HCT116 (cell line): Measurements from ENCODE around the gene MGST3. TPM values are rescaled to one million over a fixed set of nuclear protein-coding genes. Genes with fewer than 3 reads are reported as not detected.

Experiments
- ATAC-seq: fragments of 200-7000 bp; cut with Tn5 transposase; 2 replicates; pipeline ENCODE4 v1.9.1; 2020; ENCODE audit warnings: mild to moderate bottlenecking, moderate library complexity
- BruUV-seq: library from RNA; stranded (reverse); fragments of 400-500 nt; replicated peaks from 2 replicates; lab custom pipeline; 2021; lab: Mats Ljungman, UMichigan
- CTCF ChIA-PET: fragments of 300-600 bp; sonication (Branson Sonifier 250); formaldehyde crosslinking; loops from one replicate; lab custom pipeline; 2021; ENCODE audit warnings: antibody characterized with exemption; lab: Charles Lee
- POLR2A ChIA-PET: fragments of 300-600, 350-600 bp; sonication (Branson Sonifier 250); formaldehyde crosslinking; loops from one replicate; lab custom pipeline; 2021; ENCODE audit warnings: antibody characterized with exemption; lab: Charles Lee
- RAD21 ChIA-PET, 2 experiments: fragments of 300-600 bp; sonication (Branson Sonifier 250); formaldehyde crosslinking; loops; one replicate each; lab custom pipeline; 2023; ENCODE audit warnings: low total read pairs in 2 of 2; ENCODE audit not compliant: uncharacterized antibody in 2 of 2, unreplicated experiment in 2 of 2, low non-redundant PET in 1 of 2; lab: Charles Lee
- DNase-seq: peaks from one replicate; pipeline ENCODE4 v3.0.0-alpha.2; 2010; ENCODE audit warnings: low read depth, low spot score
- H2AFZ ChIP-seq: fragments of 200-600 bp; shearing (Covaris generic), sonication (generic); 2 replicates; pipeline ENCODE4 v1.6.1; 2017; ENCODE audit warnings: low read depth, mixed run types, mixed read lengths, antibody characterized with exemption, low read length; ENCODE audit not compliant: poor library complexity, severe bottlenecking
- H3K27ac ChIP-seq: 2 replicates; pipeline ENCODE4 v1.5.1; 2012; ENCODE audit warnings: low read depth, low read length
- H3K27me3 ChIP-seq: fragments of 200-600 bp; sonication (generic); 2 replicates; pipeline ENCODE4 v1.6.1; 2016; ENCODE audit warnings: mixed run types, low read length, mixed read lengths; ENCODE audit not compliant: insufficient read depth
- H3K36me3 ChIP-seq, 2 experiments: fragments of 200-500 bp in 1 of 2; fragments of 200-600 bp in 1 of 2; sonication (Bioruptor generic) in 1 of 2; sonication (generic) in 1 of 2; 2 replicates each; pipeline versions ENCODE4 v1.5.1 to v1.6.1; 2014 to 2016; ENCODE audit warnings: low read length in 2 of 2, inconsistent platforms in 1 of 2, mixed read lengths in 1 of 2, mixed run types in 1 of 2; ENCODE audit not compliant: insufficient read depth in 2 of 2, control insufficient read depth in 1 of 2
- H3K4me1 ChIP-seq, 2 experiments: fragments of 200-600 bp in 1 of 2; sonication (generic) in 1 of 2; 2 replicates each; pipeline versions ENCODE4 v1.5.1 to v1.6.1; 2012 to 2017; ENCODE audit warnings: low read length in 2 of 2, inconsistent platforms in 1 of 2, mild to moderate bottlenecking in 1 of 2, mixed read lengths in 1 of 2, mixed run types in 1 of 2, moderate library complexity in 1 of 2; ENCODE audit not compliant: insufficient read depth in 2 of 2, control insufficient read depth in 1 of 2
- H3K4me2 ChIP-seq: fragments of 200-600 bp; sonication (generic); 2 replicates; pipeline ENCODE4 v1.6.1; 2017; ENCODE audit warnings: mixed run types, low read length, mixed read lengths
- H3K4me3 ChIP-seq, 2 experiments: fragments of 200-600 bp in 1 of 2; sonication (generic) in 1 of 2; replicated peaks in 1 of 2; 2 replicates each; pipeline ENCODE4 v1.5.1; 2011 to 2016; ENCODE audit warnings: low read length in 2 of 2, control low read depth in 1 of 2, low read depth in 1 of 2, mild to moderate bottlenecking in 1 of 2, mixed read lengths in 1 of 2, mixed run types in 1 of 2
- H3K79me2 ChIP-seq: fragments of 200-600 bp; sonication (generic); 2 replicates; pipeline ENCODE4 v1.6.1; 2017; ENCODE audit warnings: mild to moderate bottlenecking, mixed run types, low read length, moderate library complexity, mixed read lengths; ENCODE audit not compliant: insufficient read depth
- H3K9ac ChIP-seq: fragments of 200-600 bp; sonication (generic); 2 replicates; pipeline ENCODE4 v1.6.1; 2016; ENCODE audit warnings: low read length, mixed read lengths
- H3K9me2 ChIP-seq: fragments of 200-600 bp; sonication (generic), shearing (Covaris generic); 2 replicates; pipeline ENCODE4 v1.6.1; 2017; ENCODE audit warnings: mixed run types, mild to moderate bottlenecking, moderate library complexity; ENCODE audit not compliant: insufficient read depth
- H3K9me3 ChIP-seq, 2 experiments: fragments of 200-500 bp in 1 of 2; fragments of 200-600 bp in 1 of 2; sonication (Bioruptor generic) in 1 of 2; sonication (generic) in 1 of 2; 2 replicates each; pipeline ENCODE4 v1.6.1; 2014 to 2017; ENCODE audit warnings: low read length in 2 of 2, mixed read lengths in 2 of 2, inconsistent platforms in 1 of 2, low read depth in 1 of 2, mild to moderate bottlenecking in 1 of 2, mixed run types in 1 of 2, moderate library complexity in 1 of 2; ENCODE audit not compliant: control insufficient read depth in 1 of 2, insufficient read depth in 1 of 2
- H4K20me1 ChIP-seq: fragments of 200-600 bp; sonication (generic), shearing (Covaris generic); 2 replicates; pipeline ENCODE4 v1.6.1; 2017; ENCODE audit warnings: mixed run types, mild to moderate bottlenecking, moderate library complexity; ENCODE audit not compliant: insufficient read depth
- CBX3 ChIP-seq: IDR thresholded peaks from 2 replicates; pipeline ENCODE4 v1.6.1; 2012; ENCODE audit warnings: low read depth
- FOSL1 ChIP-seq: IDR thresholded peaks from 2 replicates; pipeline ENCODE4 v1.6.1; 2012; ENCODE audit warnings: low read depth
- POLR2A ChIP-seq: IDR thresholded peaks from 2 replicates; pipeline ENCODE4 v1.7.0; 2011; ENCODE audit warnings: borderline replicate concordance; ENCODE audit not compliant: insufficient read depth, insufficient read length; ENCODE audit errors: extremely low read depth
- POLR2AphosphoS5 ChIP-seq: IDR thresholded peaks from 2 replicates; pipeline ENCODE4 v1.6.1; 2011; ENCODE audit warnings: mild to moderate bottlenecking, low read depth, low read length, moderate library complexity
- RAD21 ChIP-seq: IDR thresholded peaks from 2 replicates; pipeline ENCODE4 v1.6.1; 2012; ENCODE audit warnings: low read depth, mild to moderate bottlenecking
- SIN3A ChIP-seq: IDR thresholded peaks from 2 replicates; pipeline ENCODE4 v1.6.1; 2012; ENCODE audit warnings: low read depth
- SP1 ChIP-seq: IDR thresholded peaks from 2 replicates; pipeline ENCODE4 v1.6.1; 2012; ENCODE audit warnings: low read depth
- SRF ChIP-seq: IDR thresholded peaks from 2 replicates; pipeline ENCODE4 v1.6.1; 2012; ENCODE audit warnings: low read depth
- ZFX ChIP-seq: fragments of 450-650 bp; IDR thresholded peaks from 2 replicates; pipeline ENCODE4 v1.6.1; 2017
- ZNF274 ChIP-seq: fragments of 200-500 bp; sonication (Bioruptor generic); IDR thresholded peaks from 2 replicates; pipeline ENCODE4 v1.6.1; 2014; ENCODE audit warnings: mild to moderate bottlenecking, low read depth, low read length, inconsistent platforms
- intact Hi-C: fragments of 100-400 bp; cut with micrococcal nuclease; formaldehyde crosslinking; loops from 2 replicates; pipeline ENCODE4 v1.10.0; 2022
- total RNA-seq: library from RNA; stranded (reverse); gene quantifications from one replicate; pipeline ENCODE4 v1.2.1, GENCODE V29; 2021; ENCODE audit not compliant: unreplicated experiment
- TF ChIP-seq, protein P1 (sequence below), 3 experiments: fragments of 200-600 bp in 1 of 3; sonication (generic) in 1 of 3; IDR thresholded peaks in 2 of 3; conservative IDR thresholded peaks in 1 of 3; 2 replicates each; pipeline ENCODE4 v1.5.1; 2012 to 2017; ENCODE audit warnings: low read depth in 2 of 3, low read length in 2 of 3, antibody characterized with exemption in 1 of 3, borderline replicate concordance in 1 of 3, control low read depth in 1 of 3, mild to moderate bottlenecking in 1 of 3, mixed read lengths in 1 of 3, mixed run types in 1 of 3, moderate library complexity in 1 of 3; ENCODE audit not compliant: insufficient read depth in 1 of 3
- TF ChIP-seq, protein P2 (sequence below): IDR thresholded peaks from 2 replicates; pipeline ENCODE4 v1.6.1; 2012
- TF ChIP-seq, protein P3 (sequence below): IDR thresholded peaks from 2 replicates; pipeline ENCODE4 v1.6.1; 2012

Gene MGST3
- total RNA-seq, 1 experiment from 2014 or later = 93.7 TPM

DNA sequence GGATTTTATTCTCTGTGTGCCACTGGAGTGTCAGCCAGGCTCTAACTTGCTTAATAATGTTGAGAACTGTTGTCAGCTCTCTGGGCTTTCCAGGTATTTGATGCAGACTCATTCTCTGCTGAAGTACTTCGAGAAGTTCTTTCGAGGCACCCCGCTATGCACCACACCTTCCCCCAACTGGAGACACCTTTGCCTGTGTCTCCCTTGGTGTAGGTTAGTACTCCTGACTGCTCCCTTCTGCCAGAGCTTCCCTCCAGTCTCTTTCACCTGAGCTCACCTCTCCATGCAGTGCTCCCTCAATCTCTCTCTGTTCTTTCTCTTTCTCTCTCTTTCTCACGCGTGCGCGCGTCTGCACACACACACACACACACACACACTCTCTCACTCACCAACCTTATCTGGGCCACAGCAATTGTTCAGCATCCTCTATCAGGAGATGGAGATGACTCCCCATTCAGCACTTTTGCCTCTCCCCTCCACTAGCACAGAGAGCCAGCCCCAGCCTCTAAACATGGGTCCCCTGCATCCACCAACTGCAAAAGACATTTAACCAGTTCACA is 14.0 kb upstream of the MGST3 start:
- H4K20me1 ChIP-seq = no peaks in the 10 kb centered on the region
- H2AFZ ChIP-seq = no peak overlapping the region
- POLR2A ChIA-PET = no interaction called here
- H3K4me2 ChIP-seq = no peak overlapping the region
- RAD21 ChIA-PET = no interaction called here
- BruUV-seq = no TSS peak
- no peak overlapping the region for H3K9ac ChIP-seq
- intact Hi-C loops = no loop called here
- DNase-seq (no peak), ATAC-seq (no peak)
- H3K79me2 ChIP-seq = no peaks in the 10 kb centered on the region
- TF ChIP-seq, protein P1, sequence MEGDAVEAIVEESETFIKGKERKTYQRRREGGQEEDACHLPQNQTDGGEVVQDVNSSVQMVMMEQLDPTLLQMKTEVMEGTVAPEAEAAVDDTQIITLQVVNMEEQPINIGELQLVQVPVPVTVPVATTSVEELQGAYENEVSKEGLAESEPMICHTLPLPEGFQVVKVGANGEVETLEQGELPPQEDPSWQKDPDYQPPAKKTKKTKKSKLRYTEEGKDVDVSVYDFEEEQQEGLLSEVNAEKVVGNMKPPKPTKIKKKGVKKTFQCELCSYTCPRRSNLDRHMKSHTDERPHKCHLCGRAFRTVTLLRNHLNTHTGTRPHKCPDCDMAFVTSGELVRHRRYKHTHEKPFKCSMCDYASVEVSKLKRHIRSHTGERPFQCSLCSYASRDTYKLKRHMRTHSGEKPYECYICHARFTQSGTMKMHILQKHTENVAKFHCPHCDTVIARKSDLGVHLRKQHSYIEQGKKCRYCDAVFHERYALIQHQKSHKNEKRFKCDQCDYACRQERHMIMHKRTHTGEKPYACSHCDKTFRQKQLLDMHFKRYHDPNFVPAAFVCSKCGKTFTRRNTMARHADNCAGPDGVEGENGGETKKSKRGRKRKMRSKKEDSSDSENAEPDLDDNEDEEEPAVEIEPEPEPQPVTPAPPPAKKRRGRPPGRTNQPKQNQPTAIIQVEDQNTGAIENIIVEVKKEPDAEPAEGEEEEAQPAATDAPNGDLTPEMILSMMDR (IDR thresholded peaks at IDR 0.05 in 2 of 3, conservative IDR thresholded peaks at IDR 0.05 in 1 of 3; ENCODE audit: borderline replicate concordance in 1 of 3, insufficient read depth in 1 of 3, low read depth in 2 of 3, low read length in 2 of 3) = no peak
- TF ChIP-seq SP1 = no peak
- no peak for TF ChIP-seq SRF
- no peak overlapping the region for H3K4me3 ChIP-seq
- no peak overlapping the region for H3K27ac ChIP-seq
- CTCF ChIA-PET = interaction anchor here (0.9 kb wide), 1 partner anchor 15 kb away, joined by 3 read pairs; no protein-coding TSS in a partner anchor
- no peaks in the 10 kb centered on the region for H3K4me1 ChIP-seq
- H3K27me3 ChIP-seq = 0 out of 2 replicates have a peak, but pooled peaks cover 4% of the 10 kb centered on the region
- H3K9me3 ChIP-seq = no peaks in the 10 kb centered on the region
- no peaks in the 10 kb centered on the region for H3K9me2 ChIP-seq
- no peaks in the 10 kb centered on the region for H3K36me3 ChIP-seq

DNA sequence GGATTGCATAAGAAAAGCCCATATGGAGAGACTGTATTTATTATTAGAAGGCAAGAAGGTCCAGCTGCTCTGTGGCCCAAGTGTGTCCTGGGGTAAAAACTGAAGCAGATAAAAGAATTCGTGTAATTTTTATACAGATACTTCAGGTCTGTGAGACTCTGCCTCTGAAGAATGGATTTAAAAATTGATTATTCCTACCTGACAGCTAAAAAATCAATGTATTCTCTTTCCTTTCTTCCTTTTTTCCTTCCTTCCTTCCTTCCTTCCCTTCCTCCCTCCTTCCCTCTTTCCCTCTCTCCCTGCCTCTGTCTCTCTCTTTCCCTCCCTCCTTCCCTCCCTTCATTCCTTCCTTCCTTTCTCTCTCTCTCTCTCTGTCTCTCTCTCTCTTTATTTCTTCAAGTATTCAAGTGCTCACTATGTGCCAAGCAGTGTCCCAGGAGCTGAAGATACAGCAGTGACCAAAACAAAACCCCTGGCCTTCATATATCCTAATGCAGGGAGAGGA is 11.3 kb upstream of the MGST3 start:
- Histone ChIP-seq H3K9me3 (no peaks in the 10 kb centered on the region), H3K9me2 (no peaks in the 10 kb centered on the region), H3K4me2 (no peak overlapping the region), H3K36me3 (no peaks in the 10 kb centered on the region), H3K27ac (no peak overlapping the region), H3K27me3 (0 out of 2 replicates have a peak, but pooled peaks cover 4% of the 10 kb centered on the region), H3K79me2 (no peaks in the 10 kb centered on the region), H2AFZ (no peak overlapping the region), H3K4me1 (no peaks in the 10 kb centered on the region), H4K20me1 (no peaks in the 10 kb centered on the region), H3K9ac (no peak overlapping the region), H3K4me3 (no peak overlapping the region)
- ChIA-PET POLR2A (no interaction called here), CTCF (no interaction called here), RAD21 (no interaction called here)
- TF ChIP-seq ZFX (no peak), SIN3A (no peak), POLR2AphosphoS5 (no peak), POLR2A (no peak), ZNF274 (no peak), FOSL1 (no peak), CBX3 (no peak), RAD21 (no peak)
- TF ChIP-seq, protein P2, sequence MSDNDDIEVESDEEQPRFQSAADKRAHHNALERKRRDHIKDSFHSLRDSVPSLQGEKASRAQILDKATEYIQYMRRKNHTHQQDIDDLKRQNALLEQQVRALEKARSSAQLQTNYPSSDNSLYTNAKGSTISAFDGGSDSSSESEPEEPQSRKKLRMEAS = no peak
- TF ChIP-seq, protein P3, sequence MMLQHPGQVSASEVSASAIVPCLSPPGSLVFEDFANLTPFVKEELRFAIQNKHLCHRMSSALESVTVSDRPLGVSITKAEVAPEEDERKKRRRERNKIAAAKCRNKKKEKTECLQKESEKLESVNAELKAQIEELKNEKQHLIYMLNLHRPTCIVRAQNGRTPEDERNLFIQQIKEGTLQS = no peak
- ATAC-seq (no peak), DNase-seq (no peak)
- intact Hi-C loops = no loop called here
- no TSS peak for BruUV-seq
